HG02981 (cell line): Measurements from ENCODE around the gene NUFIP1.

Source experiments
- ATAC-seq: cut with Tn5 transposase; IDR thresholded peaks from one replicate; pipeline ENCODE4 v1.9.1; 2021; ENCODE audit warnings: mild to moderate bottlenecking, moderate library complexity; ENCODE audit not compliant: unreplicated experiment

The NUFIP1 gene

GRCh38 chr13:44894001-44894770 lies 95.1 kb downstream of the NUFIP1 start:
- no peak for ATAC-seq
